Suprapubic skin (tissue), 4 donors: ENCODE data around the gene RAE1.

Experiments used
- EP300 ChIP-seq: sonication (generic); formaldehyde crosslinking; IDR thresholded peaks from one replicate; pipeline ENCODE4 v1.6.1; 2017; ENCODE audit warnings: antibody characterized with exemption
- POLR2A ChIP-seq, 2 donors: fragments of 450-650 bp; IDR thresholded peaks; one replicate each; pipeline ENCODE4 v1.6.1; 2017; ENCODE audit warnings: antibody characterized with exemption in 2 of 2, mild to moderate bottlenecking in 2 of 2, moderate library complexity in 2 of 2
- POLR2AphosphoS5 ChIP-seq, 3 donors: sonication (generic); formaldehyde crosslinking; IDR thresholded peaks; one replicate each; pipeline ENCODE4 v1.6.1; 2017; ENCODE audit warnings: antibody characterized with exemption in 3 of 3
- TF ChIP-seq, protein P1 (sequence below), 2 donors: fragments of 200-600 bp in 1 of 2; fragments of 450-650 bp in 1 of 2; sonication (generic) in 1 of 2; IDR thresholded peaks; one replicate each; pipeline ENCODE4 v1.5.1; 2016 to 2019; ENCODE audit warnings: antibody characterized with exemption in 2 of 2, mild to moderate bottlenecking in 1 of 2, moderate library complexity in 1 of 2

DNA sequence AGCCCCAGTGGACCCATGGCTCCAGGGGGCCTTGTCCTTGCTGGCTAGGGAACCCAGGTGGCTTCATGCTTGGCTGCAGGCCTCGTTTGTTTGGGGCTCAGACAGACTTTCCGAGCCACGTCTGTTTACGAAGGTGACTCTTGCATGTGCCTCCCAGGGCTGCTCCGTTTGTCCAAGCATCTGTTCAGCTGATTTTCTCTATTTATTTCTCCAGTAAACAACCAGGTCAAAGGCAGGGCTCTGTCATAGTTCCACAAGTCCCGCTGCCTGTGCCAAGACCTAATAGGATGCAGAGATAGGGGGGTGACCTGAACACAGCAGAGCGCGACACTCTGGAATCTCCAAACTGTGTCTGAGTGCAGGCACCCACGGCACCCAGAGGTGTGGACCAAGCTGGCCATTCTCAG lies 34.3 kb upstream of the RAE1 start:
- TF ChIP-seq, protein P1, sequence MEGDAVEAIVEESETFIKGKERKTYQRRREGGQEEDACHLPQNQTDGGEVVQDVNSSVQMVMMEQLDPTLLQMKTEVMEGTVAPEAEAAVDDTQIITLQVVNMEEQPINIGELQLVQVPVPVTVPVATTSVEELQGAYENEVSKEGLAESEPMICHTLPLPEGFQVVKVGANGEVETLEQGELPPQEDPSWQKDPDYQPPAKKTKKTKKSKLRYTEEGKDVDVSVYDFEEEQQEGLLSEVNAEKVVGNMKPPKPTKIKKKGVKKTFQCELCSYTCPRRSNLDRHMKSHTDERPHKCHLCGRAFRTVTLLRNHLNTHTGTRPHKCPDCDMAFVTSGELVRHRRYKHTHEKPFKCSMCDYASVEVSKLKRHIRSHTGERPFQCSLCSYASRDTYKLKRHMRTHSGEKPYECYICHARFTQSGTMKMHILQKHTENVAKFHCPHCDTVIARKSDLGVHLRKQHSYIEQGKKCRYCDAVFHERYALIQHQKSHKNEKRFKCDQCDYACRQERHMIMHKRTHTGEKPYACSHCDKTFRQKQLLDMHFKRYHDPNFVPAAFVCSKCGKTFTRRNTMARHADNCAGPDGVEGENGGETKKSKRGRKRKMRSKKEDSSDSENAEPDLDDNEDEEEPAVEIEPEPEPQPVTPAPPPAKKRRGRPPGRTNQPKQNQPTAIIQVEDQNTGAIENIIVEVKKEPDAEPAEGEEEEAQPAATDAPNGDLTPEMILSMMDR (IDR thresholded peaks at IDR 0.05) = no peak
- TF ChIP-seq POLR2A (IDR thresholded peaks at IDR 0.05) (no peak), EP300 (no peak), POLR2AphosphoS5 (IDR thresholded peaks at IDR 0.05) (no peak)
